ENCODE measurements around the gene DNAJC24. TPM values are rescaled to one million over a fixed set of nuclear protein-coding genes. Genes with fewer than 3 reads are reported as not detected.

The DNAJC24 gene
- polyA plus RNA-seq, 3 donors: 3.4 to 4.8 (median 4.4) TPM

- no peak overlapping the region for H2AFZ ChIP-seq (ENCODE audit: insufficient read depth, low read depth, low read length, poor library complexity, severe bottlenecking)
- Mint-ChIP-seq H3K27me3 (ENCODE audit: low read depth in 3 of 3) (peaks cover 0 to under 1% (median 0%) of the 10 kb centered on the region in 3 donors), H3K27ac (no peak overlapping the region), H3K9me3 (peaks cover 0 to under 1% (median 0%) of the 10 kb centered on the region in 7 donors), H3K4me1 (no peaks in the 10 kb centered on the region), H3K36me3 (no peaks in the 10 kb centered on the region), H3K4me3 (no peak overlapping the region)
- TF ChIP-seq CTCF (IDR thresholded peaks at IDR 0.05): no peak
- no peaks in the 10 kb centered on the region for H3K36me3 ChIP-seq (replicated peaks in 1 of 2; ENCODE audit: control insufficient read depth in 1 of 2, insufficient read depth in 2 of 2, low read length in 2 of 2)
- no peak overlapping the region for H3K4me3 ChIP-seq (replicated peaks in 1 of 3; ENCODE audit: low read depth in 2 of 3, low read length in 3 of 3)
- H4K20me1 ChIP-seq (ENCODE audit: insufficient read depth, low read length): no peaks in the 10 kb centered on the region
- no peaks in the 10 kb centered on the region for H3K4me1 ChIP-seq (ENCODE audit: control insufficient read depth in 1 of 2, insufficient read depth in 2 of 2, low read length in 2 of 2)
- intact Hi-C loops (cut with micrococcal nuclease): no loop called here
- no peaks in the 10 kb centered on the region for H3K27me3 ChIP-seq (ENCODE audit: control insufficient read depth in 2 of 2, insufficient read depth in 2 of 2, low read length in 2 of 2)
- H3K79me2 ChIP-seq (ENCODE audit: insufficient read depth, low read length): no peaks in the 10 kb centered on the region
- no CpG with 5 or more reads among the region's 2 CpGs for WGBS (ENCODE audit: insufficient coverage)
- no peak overlapping the region for H3K4me2 ChIP-seq (replicated peaks; ENCODE audit: extremely low read depth, low read length, poor library complexity, severe bottlenecking)
- no peak for DNase-seq
- no peak overlapping the region for H3K9ac ChIP-seq (ENCODE audit: insufficient read depth, low read length, poor library complexity, severe bottlenecking)
- no peak overlapping the region for H3K27ac ChIP-seq (ENCODE audit: low read depth in 1 of 2, low read length in 2 of 2)
- H3K9me3 ChIP-seq (replicated peaks in 1 of 2; ENCODE audit: control insufficient read depth in 1 of 2, insufficient read depth in 1 of 2, low read length in 2 of 2): no peaks in the 10 kb centered on the region
Measured at GRCh38 chr11:31478223-31478590, 108.5 kb downstream of the DNAJC24 start.

- H3K27me3 Mint-ChIP-seq (ENCODE audit: low read depth in 3 of 3): no peaks in the 10 kb centered on the region
- H3K79me2 ChIP-seq (ENCODE audit: insufficient read depth, low read length): no peaks in the 10 kb centered on the region
- no CpG with 5 or more reads among the region's 4 CpGs for WGBS (ENCODE audit: insufficient coverage)
- no peak overlapping the region for H2AFZ ChIP-seq (ENCODE audit: insufficient read depth, low read depth, low read length, poor library complexity, severe bottlenecking)
- no peaks in the 10 kb centered on the region for H3K36me3 ChIP-seq (replicated peaks in 1 of 2; ENCODE audit: control insufficient read depth in 1 of 2, insufficient read depth in 2 of 2, low read length in 2 of 2)
- intact Hi-C loops (cut with micrococcal nuclease): no loop called here
- TF ChIP-seq CTCF (IDR thresholded peaks at IDR 0.05): no peak
- no peaks in the 10 kb centered on the region for H3K27me3 ChIP-seq (ENCODE audit: control insufficient read depth in 2 of 2, insufficient read depth in 2 of 2, low read length in 2 of 2)
- no peaks in the 10 kb centered on the region for H3K4me1 Mint-ChIP-seq
- H3K36me3 Mint-ChIP-seq: no peaks in the 10 kb centered on the region
- H3K9me3 ChIP-seq (replicated peaks in 1 of 2; ENCODE audit: control insufficient read depth in 1 of 2, insufficient read depth in 1 of 2, low read length in 2 of 2): no peaks in the 10 kb centered on the region
- no peaks in the 10 kb centered on the region for H4K20me1 ChIP-seq (ENCODE audit: insufficient read depth, low read length)
- H3K4me3 Mint-ChIP-seq: no peak overlapping the region
- no peaks in the 10 kb centered on the region for H3K9me3 Mint-ChIP-seq
- no peak for DNase-seq
- no peak overlapping the region for H3K4me2 ChIP-seq (replicated peaks; ENCODE audit: extremely low read depth, low read length, poor library complexity, severe bottlenecking)
- H3K27ac Mint-ChIP-seq: no peak overlapping the region
- H3K4me3 ChIP-seq (replicated peaks in 1 of 3; ENCODE audit: low read depth in 2 of 3, low read length in 3 of 3): no peak overlapping the region
- H3K9ac ChIP-seq (ENCODE audit: insufficient read depth, low read length, poor library complexity, severe bottlenecking): no peak overlapping the region
- no peak overlapping the region for H3K27ac ChIP-seq (ENCODE audit: low read depth in 1 of 2, low read length in 2 of 2)
- H3K4me1 ChIP-seq (ENCODE audit: control insufficient read depth in 1 of 2, insufficient read depth in 2 of 2, low read length in 2 of 2): no peaks in the 10 kb centered on the region
Measured at GRCh38 chr11:31479066-31479465, 109.4 kb downstream of the DNAJC24 start.

Data from CD14-positive monocyte (primary cell).